HCT116 (cell line): Measurements from ENCODE around the gene RASSF7.

Experiments used
- CBX3 ChIP-seq: IDR thresholded peaks from 2 replicates; pipeline ENCODE4 v1.6.1; 2012; ENCODE audit warnings: low read depth
- EGR1 ChIP-seq: IDR thresholded peaks from 2 replicates; pipeline ENCODE4 v1.6.1; 2012; ENCODE audit warnings: low read depth
- EZH2 ChIP-seq: fragments of 200-600 bp; sonication (generic); IDR thresholded peaks from 2 replicates; pipeline ENCODE4 v1.6.1; 2017; ENCODE audit warnings: antibody characterized with exemption, mixed run types
- EZH2phosphoT487 ChIP-seq: fragments of 200-600 bp; IDR thresholded peaks from 2 replicates; pipeline ENCODE4 v1.6.1; 2018; ENCODE audit warnings: antibody characterized with exemption, borderline replicate concordance
- JUND ChIP-seq: IDR thresholded peaks from 2 replicates; pipeline ENCODE4 v1.6.1; 2012
- POLR2A ChIP-seq: IDR thresholded peaks from 2 replicates; pipeline ENCODE4 v1.7.0; 2011; ENCODE audit warnings: borderline replicate concordance; ENCODE audit not compliant: insufficient read depth, insufficient read length; ENCODE audit errors: extremely low read depth
- POLR2AphosphoS5 ChIP-seq: IDR thresholded peaks from 2 replicates; pipeline ENCODE4 v1.6.1; 2011; ENCODE audit warnings: mild to moderate bottlenecking, low read depth, low read length, moderate library complexity
- YY1 ChIP-seq: IDR thresholded peaks from 2 replicates; pipeline ENCODE4 v1.6.1; 2011; ENCODE audit warnings: low read length, low read depth, moderate library complexity, mild to moderate bottlenecking; ENCODE audit not compliant: insufficient replicate concordance; ENCODE audit errors: extremely low read depth
- ZFX ChIP-seq: fragments of 450-650 bp; IDR thresholded peaks from 2 replicates; pipeline ENCODE4 v1.6.1; 2017
- ZNF274 ChIP-seq: fragments of 200-500 bp; sonication (Bioruptor generic); IDR thresholded peaks from 2 replicates; pipeline ENCODE4 v1.6.1; 2014; ENCODE audit warnings: mild to moderate bottlenecking, low read depth, low read length, inconsistent platforms
- TF ChIP-seq, protein P1 (sequence below), 3 experiments: fragments of 200-600 bp in 1 of 3; sonication (generic) in 1 of 3; IDR thresholded peaks in 2 of 3; conservative IDR thresholded peaks in 1 of 3; 2 replicates each; pipeline ENCODE4 v1.5.1; 2012 to 2017; ENCODE audit warnings: low read depth in 2 of 3, low read length in 2 of 3, antibody characterized with exemption in 1 of 3, borderline replicate concordance in 1 of 3, control low read depth in 1 of 3, mild to moderate bottlenecking in 1 of 3, mixed read lengths in 1 of 3, mixed run types in 1 of 3, moderate library complexity in 1 of 3; ENCODE audit not compliant: insufficient read depth in 1 of 3

DNA sequence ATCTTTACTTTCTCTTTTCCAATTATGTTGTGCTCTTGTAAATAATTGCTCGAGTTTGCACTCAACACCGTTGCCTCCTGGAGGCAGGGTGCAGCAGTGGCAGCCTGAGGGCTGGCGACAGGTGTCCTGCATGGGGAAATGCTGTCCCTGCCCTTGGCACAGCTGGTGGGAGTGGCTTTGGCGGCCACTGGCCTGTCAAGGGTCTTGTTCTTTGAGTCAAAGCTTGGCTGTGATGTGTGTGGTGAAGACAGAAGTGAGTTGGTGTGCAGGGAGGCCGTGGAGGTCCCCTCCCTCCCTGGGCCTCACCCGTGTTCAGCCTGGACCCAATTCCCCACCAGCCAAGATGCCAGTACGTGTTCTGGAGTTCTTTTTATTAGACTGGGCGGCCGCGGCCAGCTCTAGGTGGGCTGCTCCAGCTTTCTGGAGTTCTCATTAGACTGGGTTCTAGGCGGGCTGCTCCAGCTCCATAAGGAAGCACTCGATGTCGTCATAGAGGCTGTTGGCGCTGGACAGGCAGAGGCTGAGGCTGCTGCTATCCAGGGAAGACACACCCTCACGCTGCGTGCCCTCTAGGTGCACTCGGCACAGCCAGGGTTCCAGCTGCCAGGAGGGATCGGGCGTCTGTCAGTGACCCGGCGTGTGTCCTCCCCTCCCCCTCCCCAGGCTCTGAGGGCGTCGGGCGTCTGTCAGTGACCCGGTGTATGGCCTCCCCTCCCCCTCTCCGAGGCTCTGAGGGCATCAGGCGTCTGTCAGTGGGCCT is 51.6 kb downstream of the RASSF7 start:
- TF ChIP-seq YY1 (no peak), EZH2phosphoT487 (no peak), ZFX (no peak), JUND (no peak), CBX3 (no peak), EGR1 (no peak), ZNF274 (no peak), POLR2A (no peak), POLR2AphosphoS5 (no peak), EZH2 (no peak)
- TF ChIP-seq, protein P1, sequence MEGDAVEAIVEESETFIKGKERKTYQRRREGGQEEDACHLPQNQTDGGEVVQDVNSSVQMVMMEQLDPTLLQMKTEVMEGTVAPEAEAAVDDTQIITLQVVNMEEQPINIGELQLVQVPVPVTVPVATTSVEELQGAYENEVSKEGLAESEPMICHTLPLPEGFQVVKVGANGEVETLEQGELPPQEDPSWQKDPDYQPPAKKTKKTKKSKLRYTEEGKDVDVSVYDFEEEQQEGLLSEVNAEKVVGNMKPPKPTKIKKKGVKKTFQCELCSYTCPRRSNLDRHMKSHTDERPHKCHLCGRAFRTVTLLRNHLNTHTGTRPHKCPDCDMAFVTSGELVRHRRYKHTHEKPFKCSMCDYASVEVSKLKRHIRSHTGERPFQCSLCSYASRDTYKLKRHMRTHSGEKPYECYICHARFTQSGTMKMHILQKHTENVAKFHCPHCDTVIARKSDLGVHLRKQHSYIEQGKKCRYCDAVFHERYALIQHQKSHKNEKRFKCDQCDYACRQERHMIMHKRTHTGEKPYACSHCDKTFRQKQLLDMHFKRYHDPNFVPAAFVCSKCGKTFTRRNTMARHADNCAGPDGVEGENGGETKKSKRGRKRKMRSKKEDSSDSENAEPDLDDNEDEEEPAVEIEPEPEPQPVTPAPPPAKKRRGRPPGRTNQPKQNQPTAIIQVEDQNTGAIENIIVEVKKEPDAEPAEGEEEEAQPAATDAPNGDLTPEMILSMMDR (IDR thresholded peaks at IDR 0.05 in 2 of 3, conservative IDR thresholded peaks at IDR 0.05 in 1 of 3; ENCODE audit: borderline replicate concordance in 1 of 3, insufficient read depth in 1 of 3, low read depth in 2 of 3, low read length in 2 of 3), result peak in 2 of 3 experiments; percentile 61 to 62; a peak in 4 of 6 replicates
